Left renal cortex interstitium (tissue), 4 donors: Measurements from ENCODE around the gene NFAT5. TPM values are rescaled to one million over a fixed set of nuclear protein-coding genes. Genes with fewer than 3 reads are reported as not detected.

Experiments used
- DNase-seq, 4 donors: peaks; one replicate each; pipeline ENCODE4 v3.0.0-alpha.2; 2013; ENCODE audit warnings: low read depth in 4 of 4, low spot score in 2 of 4, missing footprints in 1 of 4
- polyA plus RNA-seq, 4 donors: library from polyadenylated mRNA; unstranded; fragments of 120-200 nt; gene quantifications; one replicate each; pipeline ENCODE4 v1.2.1, GENCODE V29; 2013; ENCODE audit not compliant: insufficient read length in 4 of 4

NFAT5 gene
- polyA plus RNA-seq, 4 donors = 25.3 to 70.2 (median 47.9) TPM

DNA sequence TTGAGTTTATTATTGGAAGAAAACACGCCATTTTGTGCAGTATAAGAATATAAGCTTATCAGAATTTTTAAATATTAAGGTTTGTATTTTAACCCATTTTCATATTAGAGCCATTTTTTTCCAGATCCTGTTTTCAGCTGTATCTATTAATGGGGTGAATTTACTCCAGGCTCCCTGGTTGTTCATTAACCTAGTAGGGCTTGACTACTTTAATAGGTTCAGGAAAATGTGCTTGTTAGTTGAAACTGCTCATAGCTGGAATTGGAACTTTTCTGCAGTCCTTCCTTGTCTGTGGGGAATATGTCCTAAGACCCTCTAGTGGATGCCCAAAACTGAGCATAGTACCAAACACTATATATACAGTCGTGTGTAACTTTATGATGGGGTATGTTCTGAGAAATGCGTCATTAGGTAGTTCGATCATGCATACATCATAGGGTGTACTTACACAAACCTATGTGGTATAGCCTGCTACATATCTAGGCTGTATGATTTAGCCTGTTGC is 28.0 kb downstream of the NFAT5 start:
- peak in 2 of 4 donors; percentile 11 to 31 for DNase-seq

DNA sequence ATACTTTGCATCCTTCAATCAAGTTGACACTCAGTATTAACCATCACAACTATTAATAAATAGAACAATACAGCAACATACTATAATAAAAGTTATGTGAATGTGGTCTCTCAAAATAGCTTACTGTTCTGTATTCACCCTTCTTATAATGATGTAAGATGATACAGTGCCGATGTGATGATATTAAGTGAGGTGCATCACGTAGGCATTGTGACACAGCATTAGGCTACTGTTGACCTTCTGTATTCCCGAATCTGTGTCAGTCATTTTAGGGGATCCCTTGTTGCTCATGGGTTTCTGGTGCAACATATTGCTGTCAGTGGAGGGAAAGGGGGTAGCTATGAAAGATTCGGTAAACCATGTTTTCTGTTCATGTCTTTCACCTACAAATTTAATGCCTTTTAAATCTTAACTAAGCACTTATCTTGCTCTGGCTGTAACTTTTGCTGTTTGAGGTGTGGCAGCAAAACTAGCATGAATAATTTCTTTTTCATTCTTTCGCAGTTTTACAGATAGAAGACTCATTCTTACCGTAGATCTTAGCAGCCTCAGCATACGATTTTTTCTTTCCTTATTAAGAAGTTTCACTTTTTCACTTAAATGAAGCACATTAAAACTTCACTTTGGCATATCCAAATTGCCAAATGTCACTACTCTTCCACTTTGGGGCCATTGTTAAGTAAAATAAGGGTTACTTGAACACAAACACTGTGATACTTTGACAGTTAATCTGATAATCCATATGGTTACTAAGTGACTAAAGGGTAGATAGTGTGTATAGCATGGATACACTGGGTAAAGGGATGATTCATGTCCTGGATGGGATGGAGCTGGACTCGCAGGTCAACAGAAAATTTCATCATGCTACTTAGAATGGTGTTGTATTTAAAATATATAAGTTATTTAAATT is 29.6 kb downstream of the NFAT5 start:
- no peak for DNase-seq

DNA sequence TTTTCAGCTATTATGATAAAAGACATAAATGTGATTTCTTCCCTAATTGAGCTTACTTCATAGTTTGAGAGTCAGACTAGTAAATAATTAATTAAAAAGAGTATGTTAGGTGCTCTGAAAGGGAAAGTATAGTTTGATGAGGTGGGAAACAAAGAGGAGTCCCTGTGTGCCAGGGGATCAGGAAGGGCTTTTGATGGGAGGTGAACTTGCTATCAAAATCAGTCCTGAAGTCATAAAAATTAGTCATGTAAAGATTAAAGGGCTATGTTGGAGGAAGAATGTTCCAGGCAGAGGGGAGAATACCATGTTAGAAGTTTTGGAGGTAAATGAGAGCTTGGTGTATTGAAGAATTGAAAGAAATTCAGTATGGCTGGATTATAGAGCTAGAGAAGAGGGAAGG is 31.0 kb downstream of the NFAT5 start:
- no peak for DNase-seq

DNA sequence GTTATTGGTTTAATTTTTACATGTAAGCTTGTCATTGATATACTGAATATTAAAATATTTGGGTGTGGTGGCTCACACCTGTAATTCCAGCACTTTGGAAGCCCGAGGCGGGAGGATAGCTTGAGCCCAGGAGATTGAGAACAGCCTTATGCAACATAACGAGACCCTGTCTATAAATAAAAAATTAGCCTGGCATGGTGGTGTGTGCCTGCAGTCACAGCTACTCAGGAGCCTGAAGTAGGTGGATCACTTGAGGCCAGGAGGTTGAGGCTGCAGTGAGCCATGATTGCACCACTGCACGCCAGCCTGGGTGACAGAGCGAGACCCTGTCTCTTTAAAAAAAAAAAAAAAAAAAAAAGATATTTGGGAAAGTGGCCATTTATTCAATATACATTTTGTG is 32.3 kb downstream of the NFAT5 start:
- no peak for DNase-seq

DNA sequence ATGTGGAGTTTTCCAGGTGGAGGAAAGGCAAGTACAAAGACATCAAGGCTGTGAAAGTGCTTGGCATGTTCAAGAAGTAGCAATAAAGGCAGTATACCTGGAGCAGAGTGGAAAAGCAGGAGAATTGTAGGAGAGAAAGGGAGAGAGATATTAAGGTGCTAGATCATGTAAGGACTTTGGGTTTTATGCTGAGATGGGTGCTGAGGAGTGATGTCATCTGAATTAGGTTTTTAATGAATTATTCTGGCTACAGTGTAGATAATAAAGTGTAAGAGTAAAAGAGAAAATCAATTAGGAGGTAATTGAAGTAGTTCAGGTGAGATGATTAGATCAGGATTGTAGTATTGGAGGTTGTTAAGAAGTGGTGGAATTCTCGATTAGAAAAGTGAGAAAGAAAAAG is 34.0 kb downstream of the NFAT5 start:
- no peak for DNase-seq

DNA sequence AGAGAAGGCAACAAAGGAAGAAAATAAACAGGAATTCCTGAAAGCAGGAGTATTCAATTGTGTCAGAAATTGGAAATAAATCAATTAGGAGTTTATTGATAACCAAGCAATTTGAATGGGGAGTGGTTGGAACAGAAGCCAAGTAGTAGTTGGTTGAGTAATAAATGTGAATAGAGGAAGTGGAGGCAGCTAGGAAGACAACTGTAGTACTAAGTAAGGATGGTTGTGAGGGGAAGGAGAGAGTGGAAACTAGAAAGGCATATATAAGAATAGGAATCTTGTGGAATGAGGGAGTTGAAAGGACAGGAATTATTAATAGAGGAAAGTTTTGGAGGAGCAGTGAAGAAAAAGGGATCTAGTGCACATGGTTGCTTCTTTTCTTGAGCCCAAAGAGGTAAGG is 34.4 kb downstream of the NFAT5 start:
- no peak for DNase-seq

DNA sequence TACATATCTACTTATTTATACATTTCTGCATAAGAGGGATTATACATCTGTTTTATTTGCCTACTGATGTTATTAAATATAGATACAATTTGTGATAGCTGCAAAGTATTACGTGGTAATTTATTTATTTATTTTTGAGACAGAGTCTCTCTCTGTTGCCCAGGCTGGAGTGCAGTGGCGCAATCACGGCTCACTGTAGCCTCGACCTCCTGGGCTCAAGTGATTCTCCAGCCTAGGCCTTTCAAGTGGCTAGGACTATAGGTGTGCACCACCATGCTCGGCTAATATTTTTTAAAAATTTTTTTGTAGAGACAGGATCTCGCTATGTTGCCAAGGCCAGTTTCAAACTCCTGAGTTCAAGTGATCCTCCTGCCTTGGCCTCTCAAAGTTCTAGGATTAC is 35.5 kb downstream of the NFAT5 start:
- DNase-seq = no peak

DNA sequence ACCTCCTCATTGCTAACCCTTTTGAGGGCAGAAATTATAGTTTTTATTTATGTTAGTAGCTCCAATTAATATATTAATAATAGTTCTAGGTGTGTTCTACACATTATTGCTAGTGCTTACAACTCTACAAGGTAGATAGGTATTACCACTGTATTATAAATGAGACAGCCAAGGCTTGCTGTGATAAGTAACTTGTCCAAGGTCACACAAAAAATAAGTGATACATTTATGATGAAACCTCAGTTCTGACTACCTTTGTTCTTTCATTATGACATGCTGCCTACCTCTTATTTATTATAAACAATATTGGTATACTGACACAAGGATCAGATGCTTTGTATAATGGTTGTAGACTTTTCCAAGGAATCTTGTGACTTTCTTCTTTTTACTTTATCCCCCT is 41.2 kb downstream of the NFAT5 start:
- no peak for DNase-seq

DNA sequence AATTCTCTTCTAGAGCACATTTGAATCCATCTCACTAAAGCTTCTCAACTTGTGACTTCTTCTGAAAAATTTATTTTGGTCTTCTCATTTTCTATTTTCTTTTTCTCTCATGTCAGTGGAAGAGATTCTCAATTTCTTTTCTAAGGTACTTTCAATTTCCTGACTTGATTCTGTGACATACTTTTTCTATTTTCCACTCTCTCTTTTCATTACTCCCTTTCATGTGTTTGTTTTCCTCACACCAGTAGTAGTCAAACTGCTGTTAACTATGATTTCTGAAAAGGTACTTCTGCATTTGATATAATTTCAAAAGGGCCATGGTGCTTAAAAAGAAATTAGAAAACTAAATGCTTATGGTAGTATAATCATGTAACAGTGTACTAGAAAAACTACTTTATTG is 41.9 kb downstream of the NFAT5 start:
- DNase-seq = no peak

DNA sequence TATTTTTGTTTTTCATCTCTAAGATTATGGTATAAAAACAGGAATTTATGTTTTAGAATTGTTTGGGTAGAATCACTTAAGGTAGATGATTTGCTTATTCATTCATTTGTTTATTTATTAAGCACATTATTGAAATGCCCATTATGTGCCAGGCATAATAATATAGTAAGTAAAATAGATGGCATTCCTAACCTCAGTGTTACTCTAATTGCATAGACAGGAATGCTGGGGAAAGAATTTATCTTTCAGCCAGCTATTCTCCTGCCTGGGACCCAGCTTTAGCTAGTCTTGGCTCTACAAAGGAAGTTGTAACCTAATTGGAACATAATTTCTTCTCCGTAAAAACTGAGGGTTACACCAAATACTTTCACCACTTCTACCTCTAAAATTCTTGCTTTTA is 44.6 kb downstream of the NFAT5 start:
- DNase-seq = no peak

DNA sequence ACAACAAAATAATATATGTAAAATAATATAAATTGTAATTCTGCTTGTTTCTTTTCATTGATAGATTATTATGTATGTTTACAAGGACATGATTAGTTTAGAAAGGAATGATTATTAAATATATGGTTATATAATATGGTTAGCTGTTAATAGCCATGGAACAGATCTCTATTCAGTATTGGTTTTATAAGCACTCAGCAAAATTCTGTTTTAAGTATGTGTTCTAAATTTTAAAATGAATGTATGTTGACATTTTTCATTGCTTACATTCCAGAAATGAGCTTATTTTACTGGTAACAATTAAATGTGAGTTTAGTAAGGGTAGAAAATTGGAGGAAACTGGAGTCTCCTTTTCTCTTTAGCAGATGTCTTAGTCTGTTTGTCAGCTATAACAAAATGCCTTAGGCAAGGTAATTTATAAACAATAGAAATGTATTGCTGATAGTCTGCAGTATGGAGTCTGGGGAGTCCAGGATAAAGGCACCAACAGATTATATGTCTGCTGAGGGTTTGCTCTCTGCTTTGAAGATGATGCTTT is 45.4 kb downstream of the NFAT5 start:
- DNase-seq = no peak

DNA sequence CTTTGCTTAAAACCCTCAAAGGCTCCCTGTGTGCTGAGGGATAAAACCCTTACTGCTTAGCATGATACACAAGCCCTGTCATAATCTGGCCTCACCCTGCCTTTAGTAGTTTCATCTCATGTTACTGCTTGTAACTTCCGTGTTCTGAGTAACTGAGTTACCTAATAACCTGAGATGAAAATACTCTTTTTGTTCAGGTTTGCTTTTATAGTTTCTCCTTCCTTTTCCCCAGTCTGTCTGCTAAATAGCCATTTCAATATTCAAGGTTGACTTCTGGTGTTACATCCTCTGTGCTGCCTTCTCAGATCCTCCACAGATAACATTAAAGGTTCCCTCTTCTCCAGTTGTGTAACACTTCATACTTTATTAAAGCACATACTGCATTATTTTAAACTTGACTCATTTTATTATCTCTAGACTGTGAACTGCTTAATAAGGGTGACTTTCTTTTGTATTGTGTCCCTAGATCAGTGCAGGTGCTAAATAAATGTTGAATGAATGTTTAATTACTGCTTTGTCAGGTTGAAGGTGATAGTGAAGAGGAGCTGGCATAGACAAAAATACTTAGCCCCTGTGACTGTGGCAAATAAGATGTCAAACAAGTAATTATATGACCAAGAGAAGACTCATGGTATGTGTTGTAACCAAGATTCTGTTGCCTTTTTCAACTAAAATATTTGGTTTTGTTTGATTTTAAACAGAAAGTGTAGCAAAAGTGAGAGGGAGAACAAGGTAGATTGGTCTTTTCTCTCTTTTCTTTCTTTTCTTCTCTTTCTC is 47.8 kb downstream of the NFAT5 start:
- DNase-seq = no peak

DNA sequence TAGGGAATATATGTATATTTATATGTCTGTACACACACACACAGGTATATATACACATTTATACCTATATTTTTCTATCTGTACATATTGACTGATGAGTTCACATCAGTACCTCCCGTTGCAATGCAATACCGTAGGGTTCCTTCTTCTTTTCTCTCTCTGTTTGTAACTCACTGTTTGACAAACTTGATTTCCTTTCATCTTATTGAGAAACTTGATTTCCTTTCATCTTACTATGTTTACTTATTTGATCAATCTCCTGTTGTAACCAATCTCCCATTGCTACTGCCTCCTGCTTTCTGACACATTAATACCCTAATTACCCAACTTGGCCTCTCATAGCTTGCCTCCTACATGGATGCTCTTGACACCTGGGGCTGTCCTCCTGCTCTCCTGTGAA is 49.8 kb downstream of the NFAT5 start:
- DNase-seq = no peak

DNA sequence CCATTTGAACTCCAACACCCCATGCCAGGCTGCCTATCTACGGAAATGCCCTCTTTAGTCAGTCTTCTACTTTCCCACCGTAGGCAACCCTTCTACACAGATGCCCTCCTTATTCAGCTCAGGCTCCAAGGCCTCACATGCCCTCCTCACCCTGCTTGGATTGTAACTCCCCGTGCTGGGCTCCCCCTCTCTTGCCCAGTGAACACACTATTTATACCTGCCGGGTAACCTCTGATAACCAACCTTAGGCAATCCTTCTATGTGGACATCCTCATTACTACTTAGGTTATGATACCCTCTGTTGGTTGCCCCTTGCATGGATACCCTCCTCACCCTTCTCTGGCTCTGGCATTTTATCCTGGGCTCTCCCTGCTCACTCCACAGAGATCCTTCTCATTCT is 50.3 kb downstream of the NFAT5 start:
- no peak for DNase-seq

DNA sequence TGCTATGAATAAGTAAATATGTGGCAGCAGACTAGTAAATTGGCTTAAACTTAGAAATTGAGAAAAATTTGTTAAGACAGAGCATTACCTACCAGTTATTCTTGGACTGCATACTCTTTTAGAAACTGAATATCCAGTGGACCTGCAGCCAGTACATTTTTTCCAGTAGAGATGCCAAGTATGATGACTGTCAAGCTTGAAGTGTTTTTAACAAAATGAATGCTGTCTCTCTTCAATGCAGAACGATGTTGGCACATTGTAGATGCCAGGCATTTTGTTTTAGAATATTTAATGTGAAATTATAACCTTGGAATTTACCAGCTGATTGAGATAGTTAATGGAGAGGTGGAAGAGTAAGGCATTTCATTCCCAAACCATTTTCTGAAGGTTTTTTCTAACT is 52.5 kb downstream of the NFAT5 start:
- DNase-seq = no peak

DNA sequence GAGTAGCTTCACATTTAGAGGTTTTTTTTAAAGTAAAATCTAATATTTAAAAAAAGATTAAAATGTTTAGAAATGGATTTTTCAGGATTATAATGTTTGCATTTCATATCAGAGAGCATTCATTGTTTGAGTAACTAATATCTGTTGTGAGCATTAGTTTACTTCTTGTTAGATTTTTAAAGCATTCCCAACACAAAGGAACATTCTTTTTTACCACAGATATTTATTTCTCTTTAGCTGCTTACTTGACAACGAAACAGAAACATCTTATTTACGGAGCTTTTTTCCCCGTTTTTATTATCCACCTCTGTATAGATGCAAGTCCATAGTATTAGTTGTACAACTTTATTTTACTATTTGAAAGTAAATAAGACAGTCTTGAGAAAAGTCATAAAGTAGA is 53.0 kb downstream of the NFAT5 start:
- DNase-seq = no peak

DNA sequence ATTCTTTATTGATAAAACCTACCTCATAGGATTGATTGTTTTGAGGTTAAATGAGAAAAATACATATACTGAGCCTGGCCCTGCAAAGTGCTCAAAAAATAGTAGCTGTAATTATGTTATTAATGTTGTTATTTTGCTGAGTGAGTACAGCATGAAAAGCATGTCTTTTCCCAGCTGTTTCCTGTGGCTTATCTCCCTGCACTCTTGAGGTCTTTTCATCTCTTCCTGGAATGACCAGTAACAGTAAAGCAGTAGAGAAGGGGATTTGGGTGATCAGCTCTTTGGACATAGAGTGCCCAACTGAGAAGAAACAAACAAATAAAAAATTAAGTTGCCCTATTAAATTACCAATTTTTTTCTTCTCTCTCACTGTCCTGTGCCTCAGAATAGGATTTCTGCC is 53.7 kb downstream of the NFAT5 start:
- no peak for DNase-seq

DNA sequence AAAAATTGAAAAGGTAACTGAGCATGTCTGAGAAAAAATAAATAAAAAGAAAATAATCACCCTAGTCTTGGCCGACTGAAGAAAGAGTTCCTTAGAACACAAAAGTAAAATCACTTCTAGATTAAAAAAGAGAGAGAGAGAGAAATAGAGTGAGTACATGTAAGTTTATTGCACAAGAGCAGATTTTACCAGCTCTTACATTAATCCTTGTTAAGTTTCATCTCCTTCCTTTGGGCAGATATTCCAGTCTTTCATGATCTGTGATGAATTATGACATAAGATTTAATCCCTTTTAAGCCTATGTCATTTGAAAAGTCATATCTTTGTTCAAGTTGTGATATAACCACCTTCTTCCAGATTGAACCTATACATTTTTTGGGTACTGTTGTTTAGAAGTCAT is 54.8 kb downstream of the NFAT5 start:
- no peak for DNase-seq

DNA sequence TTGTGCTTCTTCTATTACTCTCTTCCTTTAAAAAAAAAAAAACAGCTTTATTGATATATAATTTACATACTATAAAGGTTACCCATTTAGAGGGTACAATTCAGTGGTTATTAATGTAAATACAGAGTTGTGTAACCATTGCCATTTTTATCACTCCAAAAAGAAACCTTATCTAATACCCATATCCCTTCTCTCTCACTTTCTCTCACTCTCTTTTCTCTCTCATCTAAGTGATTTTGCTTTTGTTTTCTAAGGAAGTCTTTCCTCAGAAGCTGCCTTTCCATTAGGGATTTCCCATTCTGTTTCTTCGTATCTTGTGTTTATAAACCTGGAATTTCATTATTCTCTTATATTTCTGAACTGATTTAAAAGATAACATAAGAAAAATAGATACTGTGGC is 55.5 kb downstream of the NFAT5 start:
- no peak for DNase-seq

DNA sequence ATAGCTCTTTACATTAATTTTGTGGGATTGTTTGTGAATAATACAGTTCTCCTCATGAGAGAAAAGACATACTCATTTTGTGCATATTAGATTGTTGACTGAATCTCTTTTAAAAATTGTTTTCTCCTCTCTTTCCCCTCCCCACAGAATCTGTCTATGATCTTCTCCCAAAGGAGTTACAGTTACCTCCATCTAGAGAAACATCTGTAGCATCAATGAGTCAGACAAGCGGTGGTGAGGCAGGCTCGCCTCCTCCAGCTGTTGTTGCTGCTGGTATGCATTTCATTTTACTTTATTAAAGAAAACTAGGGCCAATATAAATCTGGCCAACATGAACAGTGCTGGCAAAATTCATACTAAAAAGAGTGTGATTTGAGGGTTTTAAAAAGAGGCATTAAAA is 60.5 kb downstream of the NFAT5 start:
- no peak for DNase-seq

DNA sequence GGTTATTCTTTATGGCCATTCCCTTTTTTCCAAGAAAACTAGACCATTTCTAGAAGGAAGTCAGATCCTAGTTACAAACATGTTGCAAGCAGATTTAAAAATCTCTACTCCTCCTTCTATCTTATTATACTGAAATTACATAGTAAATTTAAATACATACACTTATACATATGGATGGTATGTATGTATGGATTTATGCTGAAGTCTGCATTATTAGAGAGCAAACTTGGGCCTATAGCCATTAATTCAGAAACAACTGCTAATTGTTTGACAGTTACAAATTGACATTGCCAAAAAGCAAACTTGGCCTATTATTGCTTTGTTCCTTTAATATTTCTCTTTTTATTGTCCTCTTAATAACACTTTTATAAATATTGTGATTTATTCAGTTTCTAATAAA is 67.1 kb downstream of the NFAT5 start:
- DNase-seq = no peak

DNA sequence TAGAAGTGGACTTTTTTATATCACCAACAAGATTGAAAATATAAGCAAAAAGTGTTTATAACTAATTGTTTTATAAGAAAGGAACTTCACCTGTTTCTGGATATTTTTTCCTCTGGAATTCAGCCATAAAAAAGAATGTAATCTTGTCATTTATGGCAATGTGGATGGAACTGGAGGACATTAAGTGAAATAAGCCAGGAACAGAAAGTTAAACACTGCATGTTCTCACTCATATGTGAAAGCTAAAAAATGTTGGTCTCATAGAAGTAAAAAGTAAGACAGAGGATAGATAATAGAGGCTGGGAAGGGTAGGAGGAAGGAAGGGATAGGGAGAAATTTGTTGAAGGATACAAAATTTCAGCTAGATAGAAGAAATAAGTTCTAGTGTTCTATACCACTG is 67.6 kb downstream of the NFAT5 start:
- no peak for DNase-seq
